SK-N-SH treated with all-trans-retinoic acid at 6 μM for 48 hours (cell line): ENCODE results near the gene DNAJA1.
A peak's percentile ranks its signal among the peaks of the same experiment; 100 is the strongest.

Experiments used
- ATAC-seq: fragments of 200-7000 bp; cut with Tn5 transposase; 3 replicates; pipeline ENCODE4 v1.9.1; 2020; ENCODE audit warnings: mild to moderate bottlenecking, moderate library complexity
- ARNTL ChIP-seq: fragments of 450-650 bp; formaldehyde crosslinking; IDR thresholded peaks from 2 replicates; pipeline ENCODE4 v1.5.0; 2020; ENCODE audit warnings: low read depth, mild to moderate bottlenecking, moderate library complexity, borderline replicate concordance
- CREB5 ChIP-seq: fragments of 250-450 bp; sonication (Bioruptor Pico); IDR thresholded peaks from 2 replicates; pipeline ENCODE4 v1.5.1; 2020; ENCODE audit warnings: low read depth, mild to moderate bottlenecking, moderate library complexity
- CSDC2 ChIP-seq: fragments of 250-450 bp; sonication (Bioruptor Pico); IDR thresholded peaks from 2 replicates; pipeline ENCODE4 v1.5.0; 2020; ENCODE audit warnings: mild to moderate bottlenecking, moderate library complexity
- CSRNP3 ChIP-seq: fragments of 250-450 bp; sonication (Bioruptor Pico); IDR thresholded peaks from 2 replicates; pipeline ENCODE4 v1.5.1; 2021; ENCODE audit warnings: mild to moderate bottlenecking, moderate library complexity
- ESRRG ChIP-seq: fragments of 250-450 bp; sonication (Bioruptor Pico); IDR thresholded peaks from 2 replicates; pipeline ENCODE4 v1.6.1; 2021; ENCODE audit warnings: mild to moderate bottlenecking
- GLIS3 ChIP-seq: fragments of 250-450 bp; sonication (Bioruptor Pico); IDR thresholded peaks from 2 replicates; pipeline ENCODE4 v1.5.0; 2020; ENCODE audit warnings: mild to moderate bottlenecking, moderate library complexity
- ISL1 ChIP-seq: fragments of 250-450 bp; sonication (Bioruptor Pico); IDR thresholded peaks from 2 replicates; pipeline ENCODE4 v2.1.2; 2022; ENCODE audit warnings: mild to moderate bottlenecking, moderate library complexity
- OSR1 ChIP-seq: fragments of 250-450 bp; sonication (Bioruptor Pico); IDR thresholded peaks from 2 replicates; pipeline ENCODE4 v1.8.0; 2022; ENCODE audit warnings: moderate library complexity, mild to moderate bottlenecking, inconsistent platforms
- PATZ1 ChIP-seq: fragments of 250-450 bp; sonication (Bioruptor Pico); IDR thresholded peaks from 2 replicates; pipeline ENCODE4 v1.8.0; 2020; ENCODE audit warnings: mild to moderate bottlenecking, moderate library complexity, borderline replicate concordance
- POU6F1 ChIP-seq: fragments of 250-450 bp; sonication (Bioruptor Pico); IDR thresholded peaks from 2 replicates; pipeline ENCODE4 v1.8.0; 2021; ENCODE audit warnings: low read depth, mild to moderate bottlenecking, moderate library complexity, borderline replicate concordance
- PPARA ChIP-seq: fragments of 250-450 bp; sonication (Bioruptor Pico); IDR thresholded peaks from 2 replicates; pipeline ENCODE4 v1.5.0; 2020; ENCODE audit warnings: mild to moderate bottlenecking, borderline replicate concordance
- RARB ChIP-seq: fragments of 250-450 bp; sonication (Bioruptor Pico); IDR thresholded peaks from 2 replicates; pipeline ENCODE4 v1.8.0; 2021; ENCODE audit warnings: mild to moderate bottlenecking, moderate library complexity
- TCF4 ChIP-seq: fragments of 250-450 bp; sonication (Bioruptor Pico); IDR thresholded peaks from 2 replicates; pipeline ENCODE4 v1.8.0; 2021; ENCODE audit warnings: mild to moderate bottlenecking, moderate library complexity, borderline replicate concordance
- TOX ChIP-seq: fragments of 250-450 bp; sonication (Bioruptor Pico); IDR thresholded peaks from 2 replicates; pipeline ENCODE4 v1.8.0; 2021; ENCODE audit warnings: mild to moderate bottlenecking, moderate library complexity, borderline replicate concordance
- ZC3H10 ChIP-seq: fragments of 250-450 bp; sonication (Bioruptor Pico); IDR thresholded peaks from 2 replicates; pipeline ENCODE4 v1.5.1; 2021; ENCODE audit warnings: mild to moderate bottlenecking, moderate library complexity
- ZFP3 ChIP-seq: fragments of 250-450 bp; sonication (Bioruptor Pico); IDR thresholded peaks from 2 replicates; pipeline ENCODE4 v1.5.0; 2020; ENCODE audit warnings: mild to moderate bottlenecking, moderate library complexity
- ZFP30 ChIP-seq: fragments of 450-650 bp; formaldehyde crosslinking; IDR thresholded peaks from 2 replicates; pipeline ENCODE4 v1.5.0; 2022; ENCODE audit warnings: mild to moderate bottlenecking, moderate library complexity
- ZNF565 ChIP-seq: fragments of 450-650 bp; formaldehyde crosslinking; conservative IDR thresholded peaks from 2 replicates; pipeline ENCODE4 v1.5.0; 2020; ENCODE audit warnings: low read depth, mild to moderate bottlenecking, moderate library complexity
- ZNF70 ChIP-seq: fragments of 450-650 bp; formaldehyde crosslinking; IDR thresholded peaks from 2 replicates; pipeline ENCODE4 v1.5.0; 2020; ENCODE audit warnings: mild to moderate bottlenecking, moderate library complexity
- ZNF8 ChIP-seq: fragments of 450-650 bp; formaldehyde crosslinking; IDR thresholded peaks from 2 replicates; pipeline ENCODE4 v1.5.0; 2020; ENCODE audit warnings: mild to moderate bottlenecking, moderate library complexity

Gene DNAJA1

GRCh38 chr9:33024966-33025571 lies at the start of gene DNAJA1:
Gene DNAJA1 (plus strand): TSS chr9:33025273. CDS start chr9:33026485, 1,212 bp downstream.
- ATAC-seq, result peak; percentile 92
- TF ChIP-seq OSR1, result no peak
- peak; percentile 71; the same call in 1 of the 2 replicates for TF ChIP-seq RARB (CRISPR knock-in tag)
- TF ChIP-seq PATZ1, result peak; percentile 50; the same call in 1 of the 2 replicates
- 0 out of 2 replicates have a peak, but pooled peaks have one; percentile 30 for TF ChIP-seq GLIS3 (CRISPR knock-in tag)

- TF ChIP-seq ZFP30 (CRISPR knock-in tag) (no peak), ZNF8 (CRISPR knock-in tag) (no peak), POU6F1 (no peak), CSRNP3 (no peak), PPARA (CRISPR knock-in tag) (no peak), ZNF70 (CRISPR knock-in tag) (no peak), ZFP3 (CRISPR knock-in tag) (no peak), ESRRG (CRISPR knock-in tag) (no peak)
- ATAC-seq, result no peak
Measured at GRCh38 chr9:32978051-32978450, 47.0 kb upstream of the DNAJA1 start.

GRCh38 chr9:32986971-32987370 lies 38.1 kb upstream of the DNAJA1 start:
- no peak for TF ChIP-seq ZFP3 (CRISPR knock-in tag)
- TF ChIP-seq CSDC2, result no peak
- TF ChIP-seq GLIS3 (CRISPR knock-in tag), result no peak
- no peak for TF ChIP-seq ARNTL
- TF ChIP-seq ZC3H10 (CRISPR knock-in tag), result no peak
- TF ChIP-seq TCF4 (CRISPR knock-in tag), result no peak
- no peak for TF ChIP-seq PATZ1
- TF ChIP-seq ZFP30 (CRISPR knock-in tag), result no peak
- no peak for TF ChIP-seq CSRNP3
- no peak for TF ChIP-seq TOX (CRISPR knock-in tag)
- TF ChIP-seq ISL1 (CRISPR knock-in tag), result no peak
- no peak for TF ChIP-seq ZNF565 (CRISPR knock-in tag)
- ATAC-seq, result no peak

- no peak for ATAC-seq
- TF ChIP-seq TCF4 (CRISPR knock-in tag) (no peak), CREB5 (no peak)
- TF ChIP-seq, all 23 proteins: peak for 0
Measured at GRCh38 chr9:32989660-32990059, 35.4 kb upstream of the DNAJA1 start.
